HEK293T (cell line): ENCODE data around the gene KRT75.
"Not testable (repeated sequence)": the region's sequence is repeated elsewhere in the genome, so short reads cannot be mapped to it uniquely, and the experiment has no call there.

Experiments
- CTCF ChIA-PET: fragments of 350-600 bp; formaldehyde crosslinking; extraction: SDS; loops from one replicate; lab custom pipeline; 2021; ENCODE audit warnings: antibody characterized with exemption, inconsistent platforms; lab: Yijun Ruan, JAX
- POLR2A ChIA-PET: fragments of 350-600 bp; formaldehyde crosslinking; extraction: SDS; loops from one replicate; lab custom pipeline; 2020; ENCODE audit warnings: antibody characterized with exemption, inconsistent platforms; lab: Yijun Ruan, JAX
- DNase-seq: peaks from one replicate; pipeline ENCODE4 v3.0.0; 2012; ENCODE audit warnings: mixed read lengths; ENCODE audit errors: extremely low spot score
- ARNT ChIP-seq: fragments of 450-650 bp; IDR thresholded peaks from 2 replicates; pipeline ENCODE4 v1.6.1; 2017; ENCODE audit warnings: mild to moderate bottlenecking
- BHLHE40 ChIP-seq: fragments of 450-650 bp; IDR thresholded peaks from 2 replicates; pipeline ENCODE4 v1.6.1; 2016; ENCODE audit warnings: mild to moderate bottlenecking, moderate library complexity, borderline replicate concordance
- CTBP1 ChIP-seq: fragments of 450-650 bp; IDR thresholded peaks from 2 replicates; pipeline ENCODE4 v1.6.1; 2016; ENCODE audit warnings: borderline replicate concordance
- ELF4 ChIP-seq: fragments of 450-650 bp; IDR thresholded peaks from 2 replicates; pipeline ENCODE4 v1.6.1; 2017; ENCODE audit warnings: antibody characterized with exemption
- FOXA1 ChIP-seq: fragments of 450-650 bp; IDR thresholded peaks from 2 replicates; pipeline ENCODE4 v1.6.1; 2016; ENCODE audit warnings: mild to moderate bottlenecking
- FOXK2 ChIP-seq: fragments of 450-650 bp; IDR thresholded peaks from 2 replicates; pipeline ENCODE4 v1.6.1; 2016; ENCODE audit warnings: mild to moderate bottlenecking
- FOXM1 ChIP-seq: fragments of 450-650 bp; IDR thresholded peaks from 2 replicates; pipeline ENCODE4 v1.6.1; 2017; ENCODE audit warnings: mild to moderate bottlenecking, borderline replicate concordance
- HDGF ChIP-seq: fragments of 450-650 bp; IDR thresholded peaks from 2 replicates; pipeline ENCODE4 v1.6.1; 2017; ENCODE audit warnings: antibody characterized with exemption, borderline replicate concordance
- L3MBTL2 ChIP-seq: fragments of 450-650 bp; conservative IDR thresholded peaks from 2 replicates; pipeline ENCODE4 v1.6.1; 2016; ENCODE audit warnings: mild to moderate bottlenecking
- LEF1 ChIP-seq: fragments of 450-650 bp; IDR thresholded peaks from 2 replicates; pipeline ENCODE4 v1.6.1; 2017; ENCODE audit warnings: mild to moderate bottlenecking, borderline replicate concordance
- NFRKB ChIP-seq: fragments of 450-650 bp; IDR thresholded peaks from 2 replicates; pipeline ENCODE4 v1.6.1; 2016; ENCODE audit warnings: mild to moderate bottlenecking, moderate library complexity
- PKNOX1 ChIP-seq: fragments of 450-650 bp; IDR thresholded peaks from 2 replicates; pipeline ENCODE4 v1.6.1; 2016
- SP1 ChIP-seq: fragments of 450-650 bp; IDR thresholded peaks from 2 replicates; pipeline ENCODE4 v1.6.1; 2017
- SUZ12 ChIP-seq: fragments of 450-650 bp; IDR thresholded peaks from 2 replicates; pipeline ENCODE4 v1.6.1; 2016; ENCODE audit warnings: mild to moderate bottlenecking
- TARDBP ChIP-seq: fragments of 450-650 bp; IDR thresholded peaks from 2 replicates; pipeline ENCODE4 v1.6.1; 2016
- ZNF384 ChIP-seq: fragments of 450-650 bp; IDR thresholded peaks from 2 replicates; pipeline ENCODE4 v1.6.1; 2016

Gene KRT75

GRCh38 chr12:52415870-52416750, 18.1 kb downstream of the KRT75 start:
- no peak for TF ChIP-seq HDGF
- no peak for TF ChIP-seq PKNOX1
- TF ChIP-seq BHLHE40: no peak
- no peak for TF ChIP-seq CTBP1
- no peak for TF ChIP-seq FOXM1
- no peak for TF ChIP-seq L3MBTL2
- no peak for TF ChIP-seq TARDBP
- TF ChIP-seq ARNT: no peak
- TF ChIP-seq NFRKB: no peak
- no peak for TF ChIP-seq FOXK2
- TF ChIP-seq SUZ12: no peak
- no peak for TF ChIP-seq FOXA1
- TF ChIP-seq ELF4: no peak
- no peak for TF ChIP-seq ZNF384
- TF ChIP-seq SP1: no peak
- TF ChIP-seq LEF1: no peak
- ChIA-PET CTCF (no interaction called here), POLR2A (no interaction called here)
- DNase-seq: no peak

GRCh38 chr12:52414936-52415335, 19.2 kb downstream of the KRT75 start:
- TF ChIP-seq ARNT (no peak), FOXA1 (no peak), BHLHE40 (no peak), ZNF384 (no peak), SUZ12 (no peak), NFRKB (no peak), SP1 (no peak), FOXM1 (no peak), L3MBTL2 (no peak), LEF1 (no peak), PKNOX1 (no peak), HDGF (no peak), TARDBP (no peak), ELF4 (no peak), CTBP1 (no peak), FOXK2 (no peak)
- ChIA-PET CTCF (no interaction called here), POLR2A (no interaction called here)
- DNase-seq: no peak

GRCh38 chr12:52413782-52414345, 20.3 kb downstream of the KRT75 start:
- CTCF ChIA-PET: interaction anchor here (1.5 kb wide), 1 partner anchor 22 kb away, joined by 3 read pairs; no protein-coding TSS in a partner anchor
- DNase-seq: no peak
- TF ChIP-seq SUZ12: no peak
- no peak for TF ChIP-seq FOXM1
- TF ChIP-seq NFRKB: no peak
- TF ChIP-seq L3MBTL2: no peak
- no peak for TF ChIP-seq PKNOX1
- TF ChIP-seq HDGF: no peak
- no peak for TF ChIP-seq FOXA1
- TF ChIP-seq FOXK2: no peak
- TF ChIP-seq ARNT: no peak
- no peak for TF ChIP-seq SP1
- no peak for TF ChIP-seq ELF4
- no peak for TF ChIP-seq LEF1
- TF ChIP-seq TARDBP: no peak
- POLR2A ChIA-PET: no interaction called here

DNA sequence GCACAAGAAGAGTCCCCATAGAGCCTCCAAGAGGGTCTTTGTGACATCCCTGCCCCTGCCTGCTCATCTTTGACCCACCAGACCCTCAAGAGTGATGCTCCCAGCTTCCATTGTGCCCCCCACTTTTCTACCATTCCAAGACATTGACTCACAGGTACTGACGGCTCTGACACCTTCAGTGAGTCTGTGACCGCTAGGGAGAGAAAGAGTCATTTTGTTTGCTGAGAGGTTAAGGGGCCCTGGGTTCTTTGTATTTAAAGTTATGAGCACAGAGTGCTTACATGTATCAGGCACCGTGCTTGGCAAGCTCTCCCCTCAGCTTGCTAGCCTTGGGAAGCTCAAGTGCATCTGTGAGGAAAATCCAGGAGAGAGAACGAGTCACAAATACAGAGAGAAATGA, 21.0 kb downstream of the KRT75 start:
- TF ChIP-seq NFRKB (no peak), FOXA1 (no peak), HDGF (no peak), TARDBP (no peak), ELF4 (no peak), PKNOX1 (no peak), SP1 (no peak), FOXM1 (no peak), LEF1 (no peak), SUZ12 (no peak), L3MBTL2 (no peak), ARNT (no peak), ZNF384 (no peak), BHLHE40 (no peak), CTBP1 (no peak), FOXK2 (no peak)
- ChIA-PET POLR2A (no interaction called here), CTCF (interaction anchor here (1.5 kb wide), 1 partner anchor 23 kb away, joined by 3 read pairs; no protein-coding TSS in a partner anchor)
- DNase-seq: no peak

- TF ChIP-seq SP1 (no peak), L3MBTL2 (no peak)
- DNase-seq: no peak
- ChIA-PET CTCF (no interaction called here), POLR2A (no interaction called here)
Measured at GRCh38 chr12:52411815-52412214, 22.4 kb downstream of the KRT75 start.

- POLR2A ChIA-PET, DNase-seq, CTCF ChIA-PET: not testable (repeated sequence)
Measured at GRCh38 chr12:52410589-52411248, 23.5 kb downstream of the KRT75 start.
